ENCODE measurements around the gene TPRKB.

GRCh38 chr2:73749314-73749713, 12.2 kb upstream of the TPRKB start:
- TF ChIP-seq EP300 (IDR thresholded peaks at IDR 0.05) (no peak), POLR2AphosphoS5 (IDR thresholded peaks at IDR 0.05) (no peak)
- TF ChIP-seq, protein P1, sequence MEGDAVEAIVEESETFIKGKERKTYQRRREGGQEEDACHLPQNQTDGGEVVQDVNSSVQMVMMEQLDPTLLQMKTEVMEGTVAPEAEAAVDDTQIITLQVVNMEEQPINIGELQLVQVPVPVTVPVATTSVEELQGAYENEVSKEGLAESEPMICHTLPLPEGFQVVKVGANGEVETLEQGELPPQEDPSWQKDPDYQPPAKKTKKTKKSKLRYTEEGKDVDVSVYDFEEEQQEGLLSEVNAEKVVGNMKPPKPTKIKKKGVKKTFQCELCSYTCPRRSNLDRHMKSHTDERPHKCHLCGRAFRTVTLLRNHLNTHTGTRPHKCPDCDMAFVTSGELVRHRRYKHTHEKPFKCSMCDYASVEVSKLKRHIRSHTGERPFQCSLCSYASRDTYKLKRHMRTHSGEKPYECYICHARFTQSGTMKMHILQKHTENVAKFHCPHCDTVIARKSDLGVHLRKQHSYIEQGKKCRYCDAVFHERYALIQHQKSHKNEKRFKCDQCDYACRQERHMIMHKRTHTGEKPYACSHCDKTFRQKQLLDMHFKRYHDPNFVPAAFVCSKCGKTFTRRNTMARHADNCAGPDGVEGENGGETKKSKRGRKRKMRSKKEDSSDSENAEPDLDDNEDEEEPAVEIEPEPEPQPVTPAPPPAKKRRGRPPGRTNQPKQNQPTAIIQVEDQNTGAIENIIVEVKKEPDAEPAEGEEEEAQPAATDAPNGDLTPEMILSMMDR (IDR thresholded peaks at IDR 0.05): no peak
